GM12872 (cell line): ENCODE data around the gene TSSK6.

Source experiments
- TF ChIP-seq, protein P1 (sequence below): IDR thresholded peaks from 3 replicates; pipeline ENCODE4 v1.5.1; 2011; ENCODE audit warnings: low read depth, mild to moderate bottlenecking, low read length, moderate library complexity; ENCODE audit not compliant: insufficient read depth

Gene TSSK6

DNA sequence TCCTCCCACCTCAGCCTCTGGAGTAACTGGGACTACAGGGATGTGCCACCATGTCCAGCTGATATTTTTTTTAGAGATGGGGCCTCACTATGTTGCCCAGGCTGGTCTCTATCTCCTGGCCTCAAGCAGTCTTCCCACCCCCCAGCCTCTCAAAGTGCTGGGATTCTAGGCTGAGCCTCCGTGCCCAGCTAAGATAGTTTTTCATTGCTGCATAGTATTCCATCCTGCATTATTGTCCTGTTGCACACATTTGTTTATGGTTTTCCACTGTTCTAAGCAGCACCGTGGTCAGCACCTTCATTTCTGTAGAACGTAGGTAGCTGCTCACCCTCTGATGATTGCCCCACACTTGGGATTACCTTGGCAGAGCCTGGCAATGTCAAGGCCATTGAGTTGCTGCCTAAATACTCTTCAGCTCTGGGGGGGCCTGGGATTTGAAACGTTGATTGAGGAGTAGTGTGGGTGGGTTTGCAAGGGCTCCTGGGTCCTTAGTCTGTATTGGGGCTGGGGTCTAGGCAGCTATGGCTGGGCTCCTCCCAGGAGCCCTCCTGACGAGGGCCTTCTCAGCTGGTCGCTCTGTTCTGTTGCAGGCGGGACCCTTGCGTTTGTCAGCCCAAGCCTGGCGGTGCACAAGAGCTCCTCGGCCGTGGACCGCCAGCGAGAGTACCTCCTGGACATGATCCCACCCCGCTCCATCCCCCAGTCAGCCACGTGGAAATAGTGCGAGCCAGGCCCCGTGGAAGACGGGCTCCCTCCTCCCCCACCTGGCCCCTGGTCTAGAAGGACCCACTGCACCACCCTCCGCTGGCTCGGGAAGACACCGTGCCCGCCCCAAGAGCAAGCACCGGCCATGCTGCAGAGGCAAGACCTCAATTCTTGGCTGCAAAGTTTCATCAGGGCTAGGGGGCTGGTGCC lies 10.3 kb downstream of the TSSK6 start:
- TF ChIP-seq, protein P1, sequence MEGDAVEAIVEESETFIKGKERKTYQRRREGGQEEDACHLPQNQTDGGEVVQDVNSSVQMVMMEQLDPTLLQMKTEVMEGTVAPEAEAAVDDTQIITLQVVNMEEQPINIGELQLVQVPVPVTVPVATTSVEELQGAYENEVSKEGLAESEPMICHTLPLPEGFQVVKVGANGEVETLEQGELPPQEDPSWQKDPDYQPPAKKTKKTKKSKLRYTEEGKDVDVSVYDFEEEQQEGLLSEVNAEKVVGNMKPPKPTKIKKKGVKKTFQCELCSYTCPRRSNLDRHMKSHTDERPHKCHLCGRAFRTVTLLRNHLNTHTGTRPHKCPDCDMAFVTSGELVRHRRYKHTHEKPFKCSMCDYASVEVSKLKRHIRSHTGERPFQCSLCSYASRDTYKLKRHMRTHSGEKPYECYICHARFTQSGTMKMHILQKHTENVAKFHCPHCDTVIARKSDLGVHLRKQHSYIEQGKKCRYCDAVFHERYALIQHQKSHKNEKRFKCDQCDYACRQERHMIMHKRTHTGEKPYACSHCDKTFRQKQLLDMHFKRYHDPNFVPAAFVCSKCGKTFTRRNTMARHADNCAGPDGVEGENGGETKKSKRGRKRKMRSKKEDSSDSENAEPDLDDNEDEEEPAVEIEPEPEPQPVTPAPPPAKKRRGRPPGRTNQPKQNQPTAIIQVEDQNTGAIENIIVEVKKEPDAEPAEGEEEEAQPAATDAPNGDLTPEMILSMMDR: no peak

DNA sequence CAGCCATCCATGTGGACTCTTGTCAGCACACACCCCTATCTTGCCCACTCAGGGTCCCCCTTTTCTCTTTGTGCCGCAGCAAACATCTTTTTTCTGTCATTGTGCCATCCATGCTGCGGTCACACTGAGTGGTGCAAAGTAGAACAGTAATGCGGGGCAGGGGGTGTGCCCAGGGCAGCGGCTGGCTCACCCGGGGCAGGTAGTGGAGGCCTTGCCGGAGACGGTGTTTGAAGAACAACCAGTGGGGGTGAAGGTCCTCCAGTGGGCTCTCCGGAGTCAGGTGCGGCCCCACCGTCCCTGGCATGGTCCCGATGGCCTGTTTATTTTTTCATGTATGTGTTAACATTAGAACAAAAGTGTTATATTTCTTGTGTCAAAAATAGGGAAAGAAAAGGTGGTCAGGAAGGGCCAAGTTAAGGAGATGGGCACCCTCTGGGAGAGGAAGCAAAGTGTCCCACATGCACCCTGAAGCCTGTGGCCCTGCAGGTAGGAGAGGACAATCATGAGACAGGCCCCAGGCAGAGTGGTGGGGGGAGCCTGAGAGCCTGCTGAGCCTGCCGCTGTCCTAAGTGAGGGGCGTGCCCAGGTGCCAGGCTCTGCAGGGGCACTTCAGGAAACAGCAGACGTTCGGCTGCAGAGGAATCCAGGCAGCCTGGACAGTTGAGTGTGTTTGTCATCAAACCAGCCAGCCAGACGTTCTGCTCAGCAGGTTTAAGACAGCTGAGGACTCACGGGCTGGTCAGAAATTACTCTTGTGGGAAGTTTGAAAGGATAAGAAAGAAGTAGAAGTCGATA lies 12.3 kb downstream of the TSSK6 start:
- TF ChIP-seq, protein P1: no peak

DNA sequence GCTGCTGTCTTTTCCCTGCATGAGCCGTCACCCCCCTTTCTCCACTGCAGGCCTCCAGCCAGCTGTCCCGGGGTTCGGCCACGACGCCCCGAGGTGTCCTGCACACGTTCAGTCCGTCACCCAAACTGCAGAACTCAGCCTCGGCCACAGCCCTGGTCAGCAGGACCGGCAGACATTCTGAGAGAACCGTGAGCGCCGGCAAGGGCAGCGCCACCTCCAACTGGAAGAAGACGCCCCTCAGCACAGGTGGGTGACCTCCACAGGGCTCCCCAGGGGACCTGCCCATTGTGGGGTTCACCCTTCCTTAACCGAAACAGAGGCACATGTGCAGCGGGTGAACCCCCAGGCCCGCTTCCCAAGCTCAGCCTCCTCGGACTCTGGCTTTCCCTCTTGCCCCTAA lies 13.1 kb downstream of the TSSK6 start:
- TF ChIP-seq, protein P1: no peak

DNA sequence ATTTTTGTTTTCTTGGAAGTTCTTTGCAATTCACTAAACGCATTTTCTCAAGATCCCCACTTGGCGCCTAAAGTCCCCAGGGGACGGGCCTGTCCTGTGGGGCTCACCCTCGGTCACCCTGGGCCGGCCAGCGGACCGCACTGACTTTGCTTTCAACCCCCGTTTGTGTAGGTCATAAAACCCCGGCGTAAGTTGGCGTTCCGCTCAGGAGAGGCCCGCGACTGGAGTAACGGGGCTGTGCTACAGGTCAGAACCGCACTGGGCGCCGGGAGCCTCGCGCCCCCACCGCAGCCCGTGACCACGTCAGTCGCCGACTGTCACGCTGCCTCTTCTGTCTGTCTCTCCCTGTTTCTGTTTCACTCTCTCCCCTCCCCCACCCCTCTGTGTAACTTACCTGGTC lies 13.6 kb downstream of the TSSK6 start:
- TF ChIP-seq, protein P1: no peak

DNA sequence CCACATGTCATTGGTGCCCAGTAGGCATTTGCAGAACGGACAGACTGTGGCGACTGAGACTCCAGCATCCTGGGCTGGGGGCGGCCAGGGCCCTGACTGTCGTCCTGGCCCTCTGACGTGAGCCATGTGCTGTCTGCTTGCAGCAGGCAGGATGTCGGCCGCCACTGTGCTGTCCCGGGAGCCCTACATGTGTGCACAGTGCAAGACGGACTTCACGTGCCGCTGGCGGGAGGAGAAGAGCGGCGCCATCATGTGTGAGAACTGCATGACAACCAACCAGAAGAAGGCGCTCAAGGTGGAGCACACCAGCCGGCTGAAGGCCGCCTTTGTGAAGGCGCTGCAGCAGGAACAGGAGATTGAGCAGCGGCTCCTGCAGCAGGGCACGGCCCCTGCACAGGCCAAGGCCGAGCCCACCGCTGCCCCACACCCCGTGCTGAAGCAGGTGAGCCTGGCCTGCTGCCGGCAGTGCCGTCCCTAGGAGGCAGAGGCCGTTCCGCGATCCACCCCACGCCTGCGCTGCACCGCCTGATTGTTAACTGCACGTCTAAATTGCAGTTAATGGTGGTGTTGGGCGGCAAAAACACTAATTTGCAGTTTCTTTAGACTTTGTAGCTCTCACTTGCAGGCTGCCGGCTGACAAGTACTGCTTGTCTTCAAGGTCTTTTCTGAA lies 14.2 kb downstream of the TSSK6 start:
- TF ChIP-seq, protein P1: no peak

DNA sequence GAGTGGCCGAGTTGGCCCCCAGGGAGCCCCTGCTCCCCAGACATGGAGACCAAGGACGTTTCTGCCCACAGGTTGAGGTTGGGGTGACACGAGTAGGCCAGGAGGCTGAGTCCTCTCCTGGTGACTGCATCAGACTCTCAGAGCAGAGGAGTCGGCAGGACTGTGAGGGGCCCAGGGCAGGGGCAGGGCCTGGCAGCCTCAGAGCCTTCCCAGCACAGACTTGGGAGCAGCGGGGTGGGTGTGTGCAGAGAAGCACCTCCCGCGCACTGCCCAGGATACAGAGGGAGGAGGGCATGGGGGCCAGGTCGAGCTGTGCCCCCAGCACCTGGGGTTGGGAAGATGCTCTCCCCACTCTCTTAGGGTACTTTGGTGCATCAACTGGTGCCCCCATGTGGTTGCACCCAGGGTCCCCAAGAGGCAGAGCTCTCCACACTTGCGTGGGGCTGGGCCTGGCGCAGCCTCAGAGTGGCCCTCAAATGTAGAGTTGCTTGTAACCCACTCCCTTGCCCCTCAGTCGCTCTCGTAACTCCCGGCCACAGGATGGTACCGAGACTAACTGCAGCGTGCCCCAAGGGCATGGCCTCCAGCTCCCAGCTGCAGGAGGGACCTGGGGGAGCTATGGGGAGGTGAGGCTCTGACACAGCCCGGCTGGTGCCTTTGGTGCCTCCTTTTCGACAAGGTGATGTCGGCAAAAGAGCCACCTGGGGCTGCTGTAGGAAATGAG lies 15.9 kb downstream of the TSSK6 start:
- TF ChIP-seq, protein P1: no peak
